D721Med (cell line): Measurements from ENCODE around the gene KBTBD6.
"Not testable (repeated sequence)": the region's sequence is repeated elsewhere in the genome, so short reads cannot be mapped to it uniquely, and the experiment has no call there.

Experiments
- DNase-seq: peaks from one replicate; pipeline ENCODE4 v3.0.0; 2011; ENCODE audit warnings: low spot score; ENCODE audit not compliant: insufficient read length
- FAIRE-seq: peaks from 2 replicates; lab custom pipeline; 2011; peaks lifted over from hg19 to GRCh38; lab: Jason Lieb, UNC
- TF ChIP-seq, protein P1 (sequence below): IDR thresholded peaks from 2 replicates; pipeline ENCODE4 v1.5.1; 2012; ENCODE audit warnings: mild to moderate bottlenecking, control low read depth; ENCODE audit not compliant: insufficient read depth; ENCODE audit errors: missing control alignments

KBTBD6 gene

DNA sequence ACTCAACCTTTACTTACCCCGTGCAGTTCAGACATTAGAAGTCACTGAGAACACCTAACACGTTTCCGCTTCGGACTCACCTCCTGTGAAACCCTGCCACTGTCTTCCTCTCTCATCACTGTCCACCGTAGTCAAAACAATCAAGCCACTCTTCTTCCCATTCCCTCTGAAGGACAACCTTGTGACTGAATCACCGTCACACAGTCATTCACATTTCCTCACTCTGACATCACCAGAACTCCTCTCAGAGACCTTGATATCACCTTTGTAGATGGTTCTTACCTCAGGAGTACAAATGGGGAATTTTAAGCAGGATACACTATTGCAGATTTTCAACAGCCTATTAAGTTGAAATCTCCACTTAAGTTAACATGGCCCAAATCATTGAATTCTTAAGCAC is 1.3 kb upstream of the KBTBD6 start:
- FAIRE-seq (no peak), DNase-seq (no peak)
- TF ChIP-seq, protein P1, sequence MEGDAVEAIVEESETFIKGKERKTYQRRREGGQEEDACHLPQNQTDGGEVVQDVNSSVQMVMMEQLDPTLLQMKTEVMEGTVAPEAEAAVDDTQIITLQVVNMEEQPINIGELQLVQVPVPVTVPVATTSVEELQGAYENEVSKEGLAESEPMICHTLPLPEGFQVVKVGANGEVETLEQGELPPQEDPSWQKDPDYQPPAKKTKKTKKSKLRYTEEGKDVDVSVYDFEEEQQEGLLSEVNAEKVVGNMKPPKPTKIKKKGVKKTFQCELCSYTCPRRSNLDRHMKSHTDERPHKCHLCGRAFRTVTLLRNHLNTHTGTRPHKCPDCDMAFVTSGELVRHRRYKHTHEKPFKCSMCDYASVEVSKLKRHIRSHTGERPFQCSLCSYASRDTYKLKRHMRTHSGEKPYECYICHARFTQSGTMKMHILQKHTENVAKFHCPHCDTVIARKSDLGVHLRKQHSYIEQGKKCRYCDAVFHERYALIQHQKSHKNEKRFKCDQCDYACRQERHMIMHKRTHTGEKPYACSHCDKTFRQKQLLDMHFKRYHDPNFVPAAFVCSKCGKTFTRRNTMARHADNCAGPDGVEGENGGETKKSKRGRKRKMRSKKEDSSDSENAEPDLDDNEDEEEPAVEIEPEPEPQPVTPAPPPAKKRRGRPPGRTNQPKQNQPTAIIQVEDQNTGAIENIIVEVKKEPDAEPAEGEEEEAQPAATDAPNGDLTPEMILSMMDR, result no peak

DNA sequence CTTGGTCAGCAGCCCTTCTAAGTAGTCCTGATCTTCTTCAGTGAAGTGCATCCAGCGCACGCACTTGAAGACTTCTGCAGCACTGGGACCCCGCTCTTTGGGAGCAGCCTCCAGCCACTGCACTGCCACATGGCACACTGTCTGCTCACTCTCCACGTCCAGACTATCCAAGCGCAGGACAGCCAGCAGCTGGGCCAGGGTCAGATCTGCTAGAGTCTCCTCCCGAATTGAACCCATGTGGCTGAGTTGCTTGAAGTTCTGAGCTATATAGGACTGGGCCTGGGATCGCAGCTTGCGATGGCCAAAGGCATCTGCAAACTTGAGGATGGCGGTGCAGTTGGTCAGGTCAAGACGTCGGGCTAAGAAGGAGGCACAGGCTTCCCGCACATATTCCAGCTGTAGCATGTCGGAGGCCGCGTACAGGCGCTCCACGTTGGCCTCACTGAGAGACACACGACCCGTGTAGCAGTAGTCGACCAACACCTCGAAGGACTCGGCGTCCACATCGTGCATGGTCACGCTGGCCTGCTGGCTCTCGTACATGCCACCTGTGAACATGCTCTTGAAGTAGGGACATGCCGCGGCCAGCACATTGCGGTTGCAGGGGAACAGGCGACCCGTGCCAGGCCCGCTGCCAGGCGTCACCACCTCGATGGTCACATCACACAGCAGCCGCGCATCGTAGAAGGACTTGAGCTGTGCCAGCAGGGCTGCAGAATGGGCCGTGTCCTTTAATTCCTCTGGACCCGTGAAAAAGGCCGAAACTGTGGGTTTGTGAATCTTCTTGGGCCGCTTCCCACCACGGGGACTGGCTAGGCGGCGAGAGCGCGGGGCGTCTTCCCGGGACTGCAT is 716 bp downstream of the KBTBD6 start:
- not testable (repeated sequence) for FAIRE-seq, DNase-seq

DNA sequence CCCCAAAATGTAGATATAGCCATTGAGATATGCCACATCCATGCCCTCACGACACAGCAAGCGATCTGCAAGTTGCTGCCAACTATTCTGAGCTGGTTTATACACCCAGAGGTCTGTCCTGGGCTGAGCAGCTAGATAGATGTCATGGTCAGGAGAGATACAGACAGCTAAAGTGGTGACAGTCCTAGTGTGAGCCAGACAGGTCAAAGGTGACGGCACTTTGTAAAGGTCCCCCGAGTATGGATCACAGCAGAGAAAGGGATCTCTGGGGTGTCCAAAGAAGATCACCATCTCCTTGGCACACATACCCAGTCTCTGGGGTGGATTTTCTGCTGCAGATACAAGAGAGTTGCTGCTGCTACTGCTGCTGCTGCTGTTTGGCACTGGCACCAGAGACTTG is 1.4 kb downstream of the KBTBD6 start:
- not testable (repeated sequence) for DNase-seq, FAIRE-seq

DNA sequence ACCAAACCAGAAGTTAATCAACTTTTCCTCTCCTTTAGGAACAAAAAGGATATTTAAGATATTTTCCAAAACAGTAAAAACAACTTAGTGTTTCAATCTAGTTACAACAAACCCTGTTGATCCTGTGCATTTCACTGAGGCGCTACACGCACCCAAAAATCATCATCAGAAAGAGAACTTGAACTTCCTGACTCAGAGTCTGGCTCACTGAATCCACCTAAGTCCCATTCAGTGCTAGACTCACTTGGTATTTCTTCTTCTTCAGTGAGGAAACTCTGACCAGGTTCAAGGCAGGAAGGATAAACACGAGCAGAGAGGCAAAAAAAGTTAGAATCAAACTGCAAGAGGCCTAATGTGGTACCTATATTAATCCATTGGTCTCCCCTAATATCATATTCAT is 2.2 kb downstream of the KBTBD6 start:
- no peak for DNase-seq
- no peak for FAIRE-seq
- TF ChIP-seq, protein P1, result no peak

DNA sequence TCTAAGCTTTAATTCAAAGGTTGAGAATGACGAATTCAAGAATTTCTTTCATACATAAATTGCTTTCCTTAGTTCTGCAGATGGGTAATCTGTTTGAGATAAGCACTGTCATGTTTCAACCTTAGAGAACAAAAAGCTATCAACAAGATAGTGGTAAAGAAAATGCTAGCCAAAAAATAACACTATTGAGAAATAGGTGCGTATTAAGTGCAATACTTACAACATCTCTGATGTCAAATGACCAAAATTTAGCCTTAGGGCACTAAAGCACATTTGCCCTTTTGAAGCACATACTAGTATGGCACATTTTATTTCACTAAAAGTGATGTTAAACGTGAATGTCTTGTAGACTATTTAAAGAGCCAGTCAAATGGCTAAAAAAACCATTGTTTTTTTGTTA is 4.9 kb downstream of the KBTBD6 start:
- DNase-seq (no peak), FAIRE-seq (no peak)
- TF ChIP-seq, protein P1, result no peak

DNA sequence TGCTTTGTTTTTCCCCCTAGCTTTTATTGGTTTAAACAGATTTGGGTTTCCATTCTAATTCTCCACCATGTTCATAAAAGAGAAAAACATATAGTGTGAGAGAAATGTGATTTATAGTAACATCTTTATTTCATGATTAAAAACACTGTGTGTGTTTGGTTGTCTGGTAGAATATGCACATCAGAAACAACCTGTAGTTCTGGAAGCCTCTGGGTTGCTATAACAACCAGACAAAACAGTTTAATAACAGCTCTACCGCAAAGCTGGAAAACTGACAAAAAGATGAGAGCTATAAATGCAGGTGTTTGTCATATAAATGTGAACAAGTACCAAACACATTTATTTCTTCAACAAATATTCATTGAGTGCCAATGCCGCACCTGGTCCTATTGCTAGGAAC is 9.8 kb downstream of the KBTBD6 start:
- TF ChIP-seq, protein P1, result no peak
- DNase-seq, result no peak
- no peak for FAIRE-seq

DNA sequence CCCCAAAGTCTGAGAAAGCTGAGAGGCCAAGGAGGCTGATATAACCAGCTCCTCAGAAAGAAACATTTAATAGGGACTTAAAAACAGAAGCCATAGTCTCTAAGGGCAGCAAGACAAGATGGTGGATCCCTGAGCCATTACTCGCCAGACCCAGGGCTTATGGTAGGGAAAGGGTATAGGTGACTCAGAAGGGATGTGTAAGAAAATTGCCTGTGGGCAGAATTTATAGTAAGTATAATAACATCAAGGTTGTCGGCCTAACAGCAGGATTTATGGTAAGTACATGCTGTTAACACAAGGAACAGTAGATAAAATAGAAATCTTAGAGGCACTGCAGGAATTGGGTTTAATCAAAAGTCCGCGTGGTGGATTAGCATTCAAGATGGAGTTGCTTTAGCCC is 14.7 kb downstream of the KBTBD6 start:
- FAIRE-seq, result no peak
- TF ChIP-seq, protein P1, result no peak
- no peak for DNase-seq

DNA sequence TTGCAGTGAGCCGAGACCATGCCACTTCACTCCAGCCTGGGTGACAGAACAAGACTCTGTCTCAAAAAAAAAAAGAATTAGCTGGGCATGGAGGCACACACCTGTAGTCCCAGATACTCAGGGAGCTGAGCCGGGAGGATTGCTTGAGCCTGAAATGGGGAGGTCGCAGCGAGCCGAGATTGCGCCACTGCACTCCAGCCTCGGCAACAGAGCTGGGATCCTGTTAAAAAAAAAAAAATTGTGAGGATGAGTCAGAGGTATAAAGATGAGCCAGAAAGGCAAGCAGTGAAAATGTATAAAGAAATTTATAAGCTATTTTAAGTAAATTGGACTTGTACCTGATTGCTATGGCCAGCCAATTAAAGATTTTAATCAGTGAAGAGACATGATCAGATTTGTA is 21.1 kb downstream of the KBTBD6 start:
- DNase-seq (no peak), FAIRE-seq (no peak)
- TF ChIP-seq, protein P1, result no peak
